SK-N-SH (cell line): Measurements from ENCODE around the gene CHAF1A. TPM values are rescaled to one million over a fixed set of nuclear protein-coding genes. Genes with fewer than 3 reads are reported as not detected.
A peak's percentile ranks its signal among the peaks of the same experiment; 100 is the strongest.

Experiments
- CTCF ChIA-PET: fragments of 300-600, 350-600 bp; formaldehyde crosslinking; extraction: SDS; loops from one replicate; lab custom pipeline; 2021; lab: Yijun Ruan, JAX
- POLR2A ChIA-PET: fragments of 350-600 bp; sonication (Branson Sonifier 250); formaldehyde crosslinking; extraction: SDS; loops from one replicate; lab custom pipeline; 2020; ENCODE audit warnings: antibody characterized with exemption, inconsistent platforms; lab: Yijun Ruan, JAX
- DNase-seq: peaks from one replicate; pipeline ENCODE4 v3.0.0; 2012
- H2AFZ ChIP-seq: fragments of 200-600 bp; sonication (generic); 2 replicates; pipeline ENCODE4 v1.8.1; 2016; ENCODE audit warnings: antibody characterized with exemption, mild to moderate bottlenecking, low read depth
- H3F3A ChIP-seq: fragments of 200-600 bp; sonication (generic); replicated peaks from 2 replicates; pipeline ENCODE3; 2016; ENCODE audit warnings: antibody characterized with exemption, mild to moderate bottlenecking; ENCODE audit not compliant: insufficient read depth
- H3K27ac ChIP-seq, 2 experiments: fragments of 200-500 bp in 1 of 2; fragments of 200-600 bp in 1 of 2; sonication (Bioruptor generic) in 1 of 2; sonication (generic), shearing (Covaris generic) in 1 of 2; 2 replicates each; pipeline versions ENCODE4 v1.5.1 to v1.6.1; 2014 to 2016; ENCODE audit warnings: low read depth in 2 of 2, inconsistent platforms in 1 of 2, low read length in 1 of 2, mild to moderate bottlenecking in 1 of 2, mixed read lengths in 1 of 2
- H3K27me3 ChIP-seq: fragments of 200-600 bp; sonication (generic), shearing (Covaris generic); 2 replicates; pipeline ENCODE4 v1.6.1; 2016; ENCODE audit warnings: mixed run types; ENCODE audit not compliant: insufficient read depth
- H3K36me3 ChIP-seq, 2 experiments: fragments of 200-500 bp in 1 of 2; fragments of 200-600 bp in 1 of 2; sonication (Bioruptor generic) in 1 of 2; sonication (generic) in 1 of 2; replicated peaks in 1 of 2; 2 replicates each; pipeline versions ENCODE3 to v1.5.1; 2014 to 2016; ENCODE audit warnings: low read length in 1 of 2, mild to moderate bottlenecking in 1 of 2; ENCODE audit not compliant: insufficient read depth in 2 of 2, control insufficient read depth in 1 of 2
- H3K4me1 ChIP-seq, 2 experiments: fragments of 200-500 bp in 1 of 2; fragments of 200-600 bp in 1 of 2; sonication (Bioruptor generic) in 1 of 2; sonication (generic), shearing (Covaris generic) in 1 of 2; 2 replicates each; pipeline versions ENCODE4 v1.5.1 to v1.6.1; 2014 to 2016; ENCODE audit warnings: low read depth in 1 of 2, low read length in 1 of 2, mixed run types in 1 of 2; ENCODE audit not compliant: insufficient read depth in 2 of 2, control insufficient read depth in 1 of 2
- H3K4me2 ChIP-seq: fragments of 200-600 bp; sonication (generic), shearing (Covaris generic); 2 replicates; pipeline ENCODE4 v1.6.1; 2017; ENCODE audit warnings: mixed run types
- H3K4me3 ChIP-seq, 2 experiments: fragments of 200-500 bp in 1 of 2; fragments of 200-600 bp in 1 of 2; sonication (Bioruptor generic) in 1 of 2; sonication (generic), shearing (Covaris generic) in 1 of 2; 2 replicates each; pipeline versions ENCODE4 v1.5.1 to v1.8.1; 2014 to 2016; ENCODE audit warnings: low read depth in 2 of 2, inconsistent platforms in 1 of 2, low read length in 1 of 2, mild to moderate bottlenecking in 1 of 2, mixed read lengths in 1 of 2, moderate library complexity in 1 of 2
- H3K79me2 ChIP-seq: fragments of 200-600 bp; sonication (generic); 2 replicates; pipeline ENCODE4 v1.8.1; 2017; ENCODE audit warnings: mild to moderate bottlenecking; ENCODE audit not compliant: insufficient read depth
- H3K9ac ChIP-seq: fragments of 200-600 bp; sonication (generic); 2 replicates; pipeline ENCODE4 v1.6.1; 2017; ENCODE audit warnings: mixed run types
- H3K9me2 ChIP-seq: fragments of 200-600 bp; sonication (generic); 2 replicates; pipeline ENCODE4 v1.6.1; 2017; ENCODE audit warnings: mixed run types
- H3K9me3 ChIP-seq: fragments of 200-600 bp; sonication (generic); 2 replicates; pipeline ENCODE4 v1.6.1; 2017; ENCODE audit warnings: mixed run types, mild to moderate bottlenecking, moderate library complexity
- H4K20me1 ChIP-seq: fragments of 200-600 bp; sonication (generic); 2 replicates; pipeline ENCODE4 v1.6.1; 2017; ENCODE audit warnings: mild to moderate bottlenecking, mixed run types; ENCODE audit not compliant: insufficient read depth
- ELF1 ChIP-seq: IDR thresholded peaks from 2 replicates; pipeline ENCODE4 v1.4.0; 2012
- EP300 ChIP-seq, 2 experiments: IDR thresholded peaks; 2 replicates each; pipeline versions ENCODE4 v1.4.0 to v1.6.1; 2012; ENCODE audit warnings: borderline replicate concordance in 1 of 2, low read depth in 1 of 2, low read length in 1 of 2
- FOSL2 ChIP-seq: IDR thresholded peaks from 2 replicates; pipeline ENCODE4 v1.4.0; 2012; ENCODE audit warnings: low read depth, mild to moderate bottlenecking, moderate library complexity, borderline replicate concordance
- JUND ChIP-seq: IDR thresholded peaks from 2 replicates; pipeline ENCODE4 v1.4.0; 2012
- MXI1 ChIP-seq: IDR thresholded peaks from 2 replicates; pipeline ENCODE4 v1.6.1; 2012; ENCODE audit warnings: mild to moderate bottlenecking, low read depth, low read length, improper control_type of control experiment
- NFIC ChIP-seq: IDR thresholded peaks from 2 replicates; pipeline ENCODE4 v1.4.0; 2012; ENCODE audit warnings: borderline replicate concordance
- NRF1 ChIP-seq: IDR thresholded peaks from 2 replicates; pipeline ENCODE4 v1.6.1; 2012; ENCODE audit warnings: low read depth, mild to moderate bottlenecking, low read length
- POLR2AphosphoS5 ChIP-seq: IDR thresholded peaks from 2 replicates; pipeline ENCODE4 v1.6.1; 2012; ENCODE audit warnings: low read depth, low read length
- RAD21 ChIP-seq: IDR thresholded peaks from 2 replicates; pipeline ENCODE4 v1.6.1; 2012; ENCODE audit warnings: mild to moderate bottlenecking, low read length
- RFX5 ChIP-seq: IDR thresholded peaks from 2 replicates; pipeline ENCODE4 v1.6.1; 2012; ENCODE audit warnings: mild to moderate bottlenecking, improper control_type of control experiment, low read length
- SIN3A ChIP-seq: IDR thresholded peaks from 2 replicates; pipeline ENCODE4 v1.6.1; 2012; ENCODE audit warnings: low read depth, mild to moderate bottlenecking, low read length, moderate library complexity, borderline replicate concordance
- YY1 ChIP-seq: IDR thresholded peaks from 2 replicates; pipeline ENCODE4 v1.4.0; 2012; ENCODE audit warnings: low read depth, mild to moderate bottlenecking
- WGBS: methylation state at CpG from one replicate; pipeline ENCODE4 v1.1.6; 2017; ENCODE audit warnings: low lambda C conversion rate; 5-methylcytosine and 5-hydroxymethylcytosine counted together
- polyA plus RNA-seq, 3 experiments: library from polyadenylated mRNA; depleted of rRNA; stranded (reverse); fragments of >200 nt; gene quantifications; 2 replicates each; pipeline ENCODE4 v1.2.3, GENCODE V29; 2012
- TF ChIP-seq, protein P1 (sequence below): fragments of 150-350 bp; IDR thresholded peaks from 2 replicates; pipeline ENCODE4 v1.6.1; 2017; ENCODE audit warnings: antibody characterized with exemption, low read length, low read depth, borderline replicate concordance
- TF ChIP-seq, protein P2 (sequence below): fragments of 200-600 bp; sonication (generic); IDR thresholded peaks from 2 replicates; pipeline ENCODE4 v1.6.1; 2017; ENCODE audit warnings: antibody characterized with exemption, mild to moderate bottlenecking, moderate library complexity
- TF ChIP-seq, protein P3 (sequence below): IDR thresholded peaks from 2 replicates; pipeline ENCODE4; 2012

Gene CHAF1A
- polyA plus RNA-seq, 1 of the 3 experiments (the other 2 are of a cell fraction): 18.0 TPM

DNA sequence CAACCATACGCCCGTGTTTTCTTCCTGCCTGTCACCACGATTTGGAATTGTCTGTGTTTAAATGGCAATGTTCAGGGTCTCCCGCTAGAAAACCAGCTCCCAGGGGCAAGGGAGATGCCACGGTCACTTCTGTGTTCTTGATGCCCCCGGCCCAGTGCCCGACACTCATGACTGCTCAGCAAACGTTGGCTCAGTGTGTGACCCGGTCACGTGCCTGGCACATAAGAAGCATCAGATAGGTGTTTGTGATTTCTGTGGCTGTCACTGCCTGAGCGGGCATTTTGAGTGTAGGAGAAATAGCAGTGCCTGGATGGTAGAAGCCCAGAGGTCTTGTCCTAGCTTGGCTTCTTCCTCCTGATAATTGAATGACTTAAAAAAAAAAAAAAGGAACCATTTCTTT is 85.1 kb downstream of the CHAF1A start:
- CTCF ChIA-PET: no interaction called here

DNA sequence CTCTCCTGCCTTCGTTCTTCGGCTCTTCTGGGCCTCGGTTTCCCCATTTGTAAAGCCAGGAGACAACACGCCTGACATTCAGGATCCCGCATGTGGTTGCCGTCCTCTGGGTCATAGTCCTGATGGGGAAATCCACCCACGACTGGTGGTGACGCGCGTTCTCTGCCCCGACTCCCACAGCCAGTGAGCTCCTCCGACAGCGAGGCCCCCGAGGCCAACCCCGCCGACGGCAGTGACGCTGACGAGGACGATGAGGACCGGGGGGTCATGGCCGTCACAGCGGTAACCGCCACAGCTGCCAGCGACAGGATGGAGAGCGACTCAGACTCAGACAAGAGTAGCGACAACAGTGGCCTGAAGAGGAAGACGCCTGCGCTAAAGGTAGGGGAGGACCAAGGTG is 86.1 kb downstream of the CHAF1A start:
- Histone ChIP-seq H3K79me2 (peaks cover under 1% of the 10 kb centered on the region; the same call in 1 of the 2 replicates), H3K27me3 (no peaks in the 10 kb centered on the region), H2AFZ (no peak overlapping the region), H3K9me3 (no peaks in the 10 kb centered on the region), H3K36me3 (peaks cover 11 to 14% of the 10 kb centered on the region in 2 experiments), H3K4me1 (no peaks in the 10 kb centered on the region)
- WGBS: 96% methylated on average over 29 of the region's 29 CpGs
- CTCF ChIA-PET: no interaction called here
- TF ChIP-seq NFIC: no peak
- TF ChIP-seq FOSL2: no peak
- no peak for TF ChIP-seq POLR2AphosphoS5
- no peak for TF ChIP-seq SIN3A
- TF ChIP-seq RAD21: no peak
- no peak for TF ChIP-seq JUND
- TF ChIP-seq YY1: no peak
- no peak for TF ChIP-seq EP300 (IDR thresholded peaks at IDR 0.05; ENCODE audit: borderline replicate concordance in 1 of 2, low read depth in 1 of 2, low read length in 1 of 2)
- no peak for TF ChIP-seq RFX5
- TF ChIP-seq, all 33 proteins: peak for 0
- DNase-seq: peak; percentile 4
- Histone ChIP-seq H3K4me3 (no peak overlapping the region), H3K9ac (no peak overlapping the region), H3K9me2 (no peaks in the 10 kb centered on the region), H3F3A (no peaks in the 10 kb centered on the region), H4K20me1 (no peaks in the 10 kb centered on the region), H3K4me2 (no peak overlapping the region), H3K27ac (no peak overlapping the region)
- POLR2A ChIA-PET: no interaction called here

More for the DNA sequence above, 85.1 kb downstream of the CHAF1A start:
- Histone ChIP-seq H3K4me3 (no peak overlapping the region), H3K9ac (no peak overlapping the region), H3F3A (no peaks in the 10 kb centered on the region), H3K4me2 (no peak overlapping the region), H3K79me2 (peaks cover 4% of the 10 kb centered on the region; the same call in 1 of the 2 replicates), H3K9me3 (no peaks in the 10 kb centered on the region), H3K36me3 (peaks cover 11 to 14% of the 10 kb centered on the region in 2 experiments)
- WGBS: 85% methylated on average over 5 of the region's 11 CpGs
- TF ChIP-seq ELF1 (no peak), RFX5 (no peak), NFIC (no peak), NRF1 (no peak), MXI1 (no peak)
- TF ChIP-seq, protein P1, sequence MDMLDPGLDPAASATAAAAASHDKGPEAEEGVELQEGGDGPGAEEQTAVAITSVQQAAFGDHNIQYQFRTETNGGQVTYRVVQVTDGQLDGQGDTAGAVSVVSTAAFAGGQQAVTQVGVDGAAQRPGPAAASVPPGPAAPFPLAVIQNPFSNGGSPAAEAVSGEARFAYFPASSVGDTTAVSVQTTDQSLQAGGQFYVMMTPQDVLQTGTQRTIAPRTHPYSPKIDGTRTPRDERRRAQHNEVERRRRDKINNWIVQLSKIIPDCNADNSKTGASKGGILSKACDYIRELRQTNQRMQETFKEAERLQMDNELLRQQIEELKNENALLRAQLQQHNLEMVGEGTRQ: no peak
- TF ChIP-seq, protein P2, sequence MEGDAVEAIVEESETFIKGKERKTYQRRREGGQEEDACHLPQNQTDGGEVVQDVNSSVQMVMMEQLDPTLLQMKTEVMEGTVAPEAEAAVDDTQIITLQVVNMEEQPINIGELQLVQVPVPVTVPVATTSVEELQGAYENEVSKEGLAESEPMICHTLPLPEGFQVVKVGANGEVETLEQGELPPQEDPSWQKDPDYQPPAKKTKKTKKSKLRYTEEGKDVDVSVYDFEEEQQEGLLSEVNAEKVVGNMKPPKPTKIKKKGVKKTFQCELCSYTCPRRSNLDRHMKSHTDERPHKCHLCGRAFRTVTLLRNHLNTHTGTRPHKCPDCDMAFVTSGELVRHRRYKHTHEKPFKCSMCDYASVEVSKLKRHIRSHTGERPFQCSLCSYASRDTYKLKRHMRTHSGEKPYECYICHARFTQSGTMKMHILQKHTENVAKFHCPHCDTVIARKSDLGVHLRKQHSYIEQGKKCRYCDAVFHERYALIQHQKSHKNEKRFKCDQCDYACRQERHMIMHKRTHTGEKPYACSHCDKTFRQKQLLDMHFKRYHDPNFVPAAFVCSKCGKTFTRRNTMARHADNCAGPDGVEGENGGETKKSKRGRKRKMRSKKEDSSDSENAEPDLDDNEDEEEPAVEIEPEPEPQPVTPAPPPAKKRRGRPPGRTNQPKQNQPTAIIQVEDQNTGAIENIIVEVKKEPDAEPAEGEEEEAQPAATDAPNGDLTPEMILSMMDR: no peak
- TF ChIP-seq, protein P3, sequence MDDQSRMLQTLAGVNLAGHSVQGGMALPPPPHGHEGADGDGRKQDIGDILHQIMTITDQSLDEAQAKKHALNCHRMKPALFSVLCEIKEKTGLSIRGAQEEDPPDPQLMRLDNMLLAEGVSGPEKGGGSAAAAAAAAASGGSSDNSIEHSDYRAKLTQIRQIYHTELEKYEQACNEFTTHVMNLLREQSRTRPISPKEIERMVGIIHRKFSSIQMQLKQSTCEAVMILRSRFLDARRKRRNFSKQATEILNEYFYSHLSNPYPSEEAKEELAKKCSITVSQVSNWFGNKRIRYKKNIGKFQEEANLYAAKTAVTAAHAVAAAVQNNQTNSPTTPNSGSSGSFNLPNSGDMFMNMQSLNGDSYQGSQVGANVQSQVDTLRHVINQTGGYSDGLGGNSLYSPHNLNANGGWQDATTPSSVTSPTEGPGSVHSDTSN: no peak
- TF ChIP-seq, all 33 proteins: peak for 0
- Histone ChIP-seq H3K27me3 (no peaks in the 10 kb centered on the region), H4K20me1 (no peaks in the 10 kb centered on the region), H3K9me2 (no peaks in the 10 kb centered on the region), H3K27ac (no peak overlapping the region), H2AFZ (no peak overlapping the region), H3K4me1 (no peaks in the 10 kb centered on the region)
- POLR2A ChIA-PET: no interaction called here
- peak; percentile 6 for DNase-seq
